Measurements from ENCODE around the gene MRPL12.

Gene MRPL12

GRCh38 chr17:81715872-81716673 is 12.9 kb downstream of the MRPL12 start:
- no peak for DNase-seq (ENCODE audit: low spot score)
- TF ChIP-seq CTCF (IDR thresholded peaks at IDR 0.05; ENCODE audit: extremely low read depth, missing control alignments) = no peak

- DNase-seq (ENCODE audit: low spot score) = no peak
- TF ChIP-seq CTCF (IDR thresholded peaks at IDR 0.05; ENCODE audit: extremely low read depth, missing control alignments) = no peak
These were observed 13.5 kb downstream of the MRPL12 start for GRCh38 chr17:81716674-81716996.

- DNase-seq (ENCODE audit: low spot score) = no peak
- no peak for TF ChIP-seq CTCF (IDR thresholded peaks at IDR 0.05; ENCODE audit: extremely low read depth, missing control alignments)
These were observed 14.0 kb downstream of the MRPL12 start for GRCh38 chr17:81717049-81717765.

- no peak for DNase-seq (ENCODE audit: low spot score)
These were observed 14.6 kb downstream of the MRPL12 start for GRCh38 chr17:81717766-81718089.

GRCh38 chr17:81719410-81720266 is 16.5 kb downstream of the MRPL12 start:
- TF ChIP-seq CTCF (IDR thresholded peaks at IDR 0.05; ENCODE audit: extremely low read depth, missing control alignments) = no peak
- no peak for DNase-seq (ENCODE audit: low spot score)

More at GRCh38 chr17:81717766-81718089, 14.6 kb downstream of the MRPL12 start:
- no peak for TF ChIP-seq CTCF (IDR thresholded peaks at IDR 0.05; ENCODE audit: extremely low read depth, missing control alignments)

- no peak for DNase-seq (ENCODE audit: low spot score)
- no peak for TF ChIP-seq CTCF (IDR thresholded peaks at IDR 0.05; ENCODE audit: extremely low read depth, missing control alignments)
These were observed 17.3 kb downstream of the MRPL12 start for GRCh38 chr17:81720267-81721071.

Measured in GM20000 (cell line).